ENCODE results near the gene ERLIN1. TPM values are rescaled to one million over a fixed set of nuclear protein-coding genes. Genes with fewer than 3 reads are reported as not detected.

Gene ERLIN1
- total RNA-seq, 1 donor from 2014 or later, result 36.6 TPM

DNA sequence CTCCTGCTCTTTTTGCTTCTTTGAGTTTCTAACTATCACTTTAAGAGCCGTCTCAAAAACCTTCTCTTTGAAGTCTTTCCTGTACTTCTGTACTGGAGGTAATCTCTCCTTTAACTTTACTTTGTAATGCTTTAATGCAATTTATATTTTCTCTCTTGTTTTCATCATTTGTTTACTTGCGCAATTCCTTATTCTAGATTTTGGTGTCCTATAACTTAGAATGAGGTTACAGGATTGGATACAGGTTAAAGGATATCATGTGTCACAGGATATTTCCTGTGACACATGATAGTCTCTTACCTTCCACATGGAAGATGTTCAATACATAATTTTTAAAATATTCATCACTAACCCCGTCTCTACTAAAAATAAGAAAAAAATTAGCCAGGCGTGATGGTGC lies 61.7 kb downstream of the ERLIN1 start:
- peaks cover 3% of the 10 kb centered on the region for H3K27me3 Mint-ChIP-seq (ENCODE audit: low read depth)
- TF ChIP-seq CTCF (conservative IDR thresholded peaks at IDR 0.05), result no peak
- DNase-seq (ENCODE audit: low read depth, low spot score), result no peak
- no peaks in the 10 kb centered on the region for H3K9me3 Mint-ChIP-seq
- H3K27ac Mint-ChIP-seq (ENCODE audit: unreplicated experiment), result no peak overlapping the region
- no peak overlapping the region for H3K4me3 Mint-ChIP-seq
- H3K4me1 Mint-ChIP-seq, result peaks cover 3% of the 10 kb centered on the region
- H3K36me3 Mint-ChIP-seq (ENCODE audit: low read depth), result no peaks in the 10 kb centered on the region

DNA sequence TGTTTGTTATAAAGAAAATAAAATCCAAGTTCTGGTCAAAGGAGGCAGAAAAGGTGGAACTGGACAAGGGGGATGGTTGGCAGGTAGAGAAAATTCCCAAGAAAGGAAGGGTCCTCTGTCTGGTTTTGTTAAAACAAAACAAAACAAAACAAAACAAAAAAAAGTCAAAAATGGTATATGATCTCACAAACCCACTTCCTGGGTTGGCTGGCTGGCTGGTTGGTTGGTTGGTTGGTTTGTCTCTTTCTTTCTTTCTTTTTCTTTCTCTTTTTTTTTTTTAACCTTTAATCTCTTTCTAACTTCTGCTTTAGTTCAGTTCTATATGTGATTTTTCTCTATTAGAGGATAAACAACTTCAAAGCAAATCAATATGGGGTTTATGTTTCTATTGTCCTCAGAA lies 63.0 kb downstream of the ERLIN1 start:
- no peak overlapping the region for H3K27ac Mint-ChIP-seq (ENCODE audit: unreplicated experiment)
- H3K4me3 Mint-ChIP-seq, result no peak overlapping the region
- peaks cover 3% of the 10 kb centered on the region for H3K27me3 Mint-ChIP-seq (ENCODE audit: low read depth)
- TF ChIP-seq CTCF (conservative IDR thresholded peaks at IDR 0.05), result no peak
- H3K4me1 Mint-ChIP-seq, result no peaks in the 10 kb centered on the region
- DNase-seq (ENCODE audit: low read depth, low spot score), result no peak
- H3K9me3 Mint-ChIP-seq, result no peaks in the 10 kb centered on the region
- H3K36me3 Mint-ChIP-seq (ENCODE audit: low read depth), result no peaks in the 10 kb centered on the region

GRCh38 chr10:100120550-100120949 lies 65.3 kb downstream of the ERLIN1 start:
- Mint-ChIP-seq H3K4me3 (no peak overlapping the region), H3K27ac (ENCODE audit: unreplicated experiment) (no peak overlapping the region), H3K27me3 (ENCODE audit: low read depth) (peaks cover 3% of the 10 kb centered on the region), H3K36me3 (ENCODE audit: low read depth) (no peaks in the 10 kb centered on the region), H3K4me1 (no peaks in the 10 kb centered on the region), H3K9me3 (no peaks in the 10 kb centered on the region)
- no peak for DNase-seq (ENCODE audit: low read depth, low spot score)
- TF ChIP-seq CTCF (conservative IDR thresholded peaks at IDR 0.05), result no peak

- H3K27ac Mint-ChIP-seq (ENCODE audit: unreplicated experiment), result no peak overlapping the region
- H3K4me3 Mint-ChIP-seq, result no peak overlapping the region
- H3K27me3 Mint-ChIP-seq (ENCODE audit: low read depth), result peaks cover 3% of the 10 kb centered on the region
- TF ChIP-seq CTCF (conservative IDR thresholded peaks at IDR 0.05), result no peak
- no peaks in the 10 kb centered on the region for H3K9me3 Mint-ChIP-seq
- DNase-seq (ENCODE audit: low read depth, low spot score), result no peak
- no peaks in the 10 kb centered on the region for H3K36me3 Mint-ChIP-seq (ENCODE audit: low read depth)
- no peaks in the 10 kb centered on the region for H3K4me1 Mint-ChIP-seq
These were observed 66.1 kb downstream of the ERLIN1 start for GRCh38 chr10:100119726-100120125.

DNA sequence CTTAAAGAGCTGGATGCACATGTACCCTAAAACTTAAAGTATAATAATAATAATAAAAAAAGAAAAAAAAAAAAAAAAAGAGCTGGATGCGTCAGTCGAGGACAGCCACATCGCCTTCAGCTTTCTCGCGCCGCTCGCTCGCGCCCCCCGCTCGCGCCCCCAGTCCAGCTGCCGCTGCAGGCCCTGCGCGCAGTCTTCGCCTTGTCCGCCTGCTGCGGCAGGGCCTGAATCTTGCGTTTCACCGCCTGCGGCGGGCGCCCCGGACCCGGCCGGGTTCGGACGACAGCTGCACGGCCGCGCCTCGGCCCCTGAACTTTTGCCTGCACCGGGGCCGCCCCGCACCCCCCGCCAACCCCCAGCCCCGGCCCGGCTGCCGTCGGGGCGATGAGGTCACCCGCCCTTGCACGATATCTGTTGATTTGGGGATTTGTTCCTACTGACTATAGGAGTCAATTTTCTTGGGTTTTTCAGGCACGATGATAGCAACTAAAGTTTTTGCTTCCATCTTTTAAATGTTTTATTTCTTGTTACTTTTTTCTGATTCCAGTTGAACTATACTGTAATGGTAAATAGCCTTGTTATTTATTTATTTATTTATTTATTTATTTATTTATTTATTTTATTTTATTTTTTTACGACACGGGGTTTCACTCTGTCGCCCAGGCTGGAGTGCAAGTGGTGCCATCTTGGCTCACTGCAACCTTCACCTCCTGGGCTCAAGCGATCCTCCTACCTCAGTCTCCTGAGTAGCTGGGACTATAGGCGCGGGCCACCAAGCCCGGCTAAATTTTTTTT lies 70.7 kb downstream of the ERLIN1 start:
- Mint-ChIP-seq H3K27me3 (ENCODE audit: low read depth) (no peaks in the 10 kb centered on the region), H3K4me3 (no peak overlapping the region), H3K27ac (ENCODE audit: unreplicated experiment) (no peak overlapping the region), H3K4me1 (no peaks in the 10 kb centered on the region), H3K36me3 (ENCODE audit: low read depth) (no peaks in the 10 kb centered on the region), H3K9me3 (no peaks in the 10 kb centered on the region)
- TF ChIP-seq CTCF (conservative IDR thresholded peaks at IDR 0.05), result no peak
- no peak for DNase-seq (ENCODE audit: low read depth, low spot score)
